Calu3 (cell line): ENCODE results near the gene SYNGR1. TPM values are rescaled to one million over a fixed set of nuclear protein-coding genes. Genes with fewer than 3 reads are reported as not detected.
"Not testable (repeated sequence)": the region's sequence is repeated elsewhere in the genome, so short reads cannot be mapped to it uniquely, and the experiment has no call there.

Source experiments
- BruUV-seq: library from RNA; stranded (reverse); fragments of 400-500 nt; replicated peaks from 2 replicates; lab custom pipeline; 2021; lab: Mats Ljungman, UMichigan
- CTCF ChIA-PET: fragments of 300-600 bp; sonication (Branson Sonifier 250); formaldehyde crosslinking; loops from one replicate; lab custom pipeline; 2022; ENCODE audit warnings: antibody characterized with exemption; lab: Charles Lee
- DNase-seq: peaks from one replicate; pipeline ENCODE4 v3.0.0; 2022
- H3K27ac Mint-ChIP-seq: one replicate; pipeline ENCODE4 v1.8.0; 2022; ENCODE audit warnings: mixed read lengths; ENCODE audit not compliant: unreplicated experiment
- H3K27me3 Mint-ChIP-seq: one replicate; pipeline ENCODE4 v1.8.0; 2022; ENCODE audit warnings: mixed read lengths; ENCODE audit not compliant: unreplicated experiment
- H3K36me3 Mint-ChIP-seq: one replicate; pipeline ENCODE4 v1.8.0; 2022; ENCODE audit warnings: mild to moderate bottlenecking, moderate library complexity, mixed read lengths; ENCODE audit not compliant: insufficient read depth, unreplicated experiment
- H3K4me1 Mint-ChIP-seq: one replicate; pipeline ENCODE4 v1.8.0; 2022; ENCODE audit warnings: mild to moderate bottlenecking, low read depth, mixed read lengths; ENCODE audit not compliant: unreplicated experiment
- H3K4me3 Mint-ChIP-seq: one replicate; pipeline ENCODE4 v1.8.0; 2022; ENCODE audit warnings: mild to moderate bottlenecking, low read depth, moderate library complexity, mixed read lengths; ENCODE audit not compliant: unreplicated experiment
- H3K9me3 Mint-ChIP-seq: one replicate; pipeline ENCODE4 v1.8.0; 2022; ENCODE audit warnings: low read depth, mixed read lengths; ENCODE audit not compliant: unreplicated experiment
- CTCF ChIP-seq: fragments of 200-600 bp; IDR thresholded peaks from one replicate; pipeline ENCODE4 v1.8.0; 2022; ENCODE audit warnings: antibody characterized with exemption; ENCODE audit not compliant: unreplicated experiment
- intact Hi-C: fragments of 100-400 bp; cut with micrococcal nuclease; formaldehyde crosslinking; loops from one replicate; pipeline ENCODE4 v1.10.0; 2022; ENCODE audit not compliant: unreplicated experiment
- total RNA-seq: library from RNA; stranded (reverse); gene quantifications from 2 replicates; pipeline ENCODE4 v1.2.3, GENCODE V29; 2022

The SYNGR1 gene
- total RNA-seq, 1 experiment from 2014 or later, result 12.3 TPM

DNA sequence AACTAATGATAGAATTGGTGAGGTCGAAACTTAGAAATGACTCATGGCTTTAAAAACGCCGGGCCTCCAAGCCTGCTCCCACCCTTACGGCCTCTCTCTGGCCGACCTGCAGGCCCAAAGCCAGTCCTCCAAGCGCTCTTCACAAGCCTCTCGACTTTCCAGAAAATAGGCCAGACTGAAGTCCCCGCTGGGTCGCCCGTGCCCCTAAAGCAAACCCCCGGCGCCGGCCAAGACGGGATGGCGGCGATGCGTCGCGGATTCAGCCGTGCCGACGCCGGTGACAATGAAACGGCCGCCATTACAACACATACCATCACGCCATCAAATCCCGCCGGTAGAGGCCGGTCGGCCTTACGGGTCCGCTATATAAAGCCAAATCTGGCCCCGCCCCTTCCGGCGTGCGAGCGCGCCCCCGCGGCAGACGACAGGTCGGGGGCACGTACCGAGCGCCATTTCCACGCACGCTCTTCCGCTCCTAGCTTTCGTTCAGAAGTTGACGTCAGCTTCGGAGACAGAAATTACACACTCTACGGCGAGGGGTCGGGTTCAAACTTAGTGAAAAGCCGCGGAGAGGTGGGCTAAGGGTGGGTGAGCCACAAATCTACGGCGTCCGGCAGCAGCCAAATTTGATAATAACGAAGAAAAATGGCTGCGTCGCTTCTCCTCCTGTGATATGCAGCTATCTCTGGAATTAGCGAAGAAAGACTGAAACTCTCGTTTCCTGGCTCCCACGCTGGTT lies 30.3 kb upstream of the SYNGR1 start, which contains the start of gene RPL3:
RPL3 (minus strand) TSS at position 340 of the 739 bp plus-strand sequence; CDS start at position 314, 26 bp downstream.
- peaks cover 70% of the 10 kb centered on the region for H3K36me3 Mint-ChIP-seq
- peak within 1 kb of the TSS; percentile 95 for H3K4me3 Mint-ChIP-seq
- peaks cover 12% of the 10 kb centered on the region for H3K27me3 Mint-ChIP-seq
- no TSS peak for BruUV-seq
- intact Hi-C loops, result loop anchor here (5.0 to 10.0 kb wide), 2 partner anchors 205 to 312 kb away; partner anchors contain the start of gene ATF4
- no peak for TF ChIP-seq CTCF
- H3K27ac Mint-ChIP-seq, result peak within 1 kb of the TSS; percentile 100
- H3K4me1 Mint-ChIP-seq, result peaks cover 41% of the 10 kb centered on the region
- H3K9me3 Mint-ChIP-seq, result no peaks in the 10 kb centered on the region
- DNase-seq, result peak; percentile 97
- CTCF ChIA-PET, result interaction anchor here (0.5 to 4.3 kb wide), 15 partner anchors 9 to 1011 kb away, joined by 3 to 15 read pairs (median 3); no protein-coding TSS in a partner anchor

- H3K4me3 Mint-ChIP-seq, result peak overlapping the region; percentile 95
- H3K9me3 Mint-ChIP-seq, BruUV-seq, DNase-seq, intact Hi-C loops: not testable (repeated sequence)
- H3K4me1 Mint-ChIP-seq, result peaks cover 31% of the 10 kb centered on the region
- H3K27ac Mint-ChIP-seq, result peak overlapping the region; percentile 100
- CTCF ChIA-PET, result interaction anchor here (1.2 to 2.4 kb wide), 3 partner anchors 12 to 28 kb away, joined by 3 to 11 read pairs (median 8); no protein-coding TSS in a partner anchor
- peaks cover 58% of the 10 kb centered on the region for H3K36me3 Mint-ChIP-seq
- peaks cover 12% of the 10 kb centered on the region for H3K27me3 Mint-ChIP-seq
Observed at GRCh38 chr22:39320616-39321029, 29.2 kb upstream of the SYNGR1 start.

DNA sequence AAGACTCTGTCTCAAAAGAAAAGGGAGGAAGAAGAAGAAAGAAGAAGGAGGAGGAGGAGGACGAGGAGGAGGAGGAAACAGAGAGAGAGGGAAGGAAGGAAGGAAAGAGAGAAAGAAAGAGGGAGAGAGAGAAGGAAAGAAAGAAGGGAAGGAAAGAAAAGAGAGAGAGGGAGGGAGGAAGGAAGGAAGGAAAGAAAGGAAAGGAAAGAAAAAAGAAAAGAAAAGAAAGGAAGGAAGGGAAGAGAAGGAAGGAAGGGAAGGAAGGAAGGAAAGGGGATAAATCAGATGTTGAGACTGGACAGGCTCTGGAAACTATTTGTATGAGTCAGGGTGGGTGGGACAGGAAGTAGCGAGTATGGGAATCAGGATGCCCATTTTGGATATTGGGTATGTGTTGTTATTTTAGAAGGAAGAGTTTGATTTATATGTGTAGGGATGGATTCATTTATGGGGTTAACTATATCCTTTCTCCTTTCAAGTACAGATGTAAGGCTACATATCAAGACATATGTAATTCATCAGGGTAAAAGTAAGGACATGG lies 24.3 kb upstream of the SYNGR1 start:
- no peak for TF ChIP-seq CTCF
- Mint-ChIP-seq H3K9me3 (no peaks in the 10 kb centered on the region), H3K4me1 (peaks cover 7% of the 10 kb centered on the region), H3K36me3 (peaks cover 10% of the 10 kb centered on the region), H3K4me3 (no peak overlapping the region), H3K27me3 (no peaks in the 10 kb centered on the region), H3K27ac (no peak overlapping the region)
- no peak for DNase-seq
- CTCF ChIA-PET, result no interaction called here
- intact Hi-C loops, result no loop called here
- no TSS peak for BruUV-seq

DNA sequence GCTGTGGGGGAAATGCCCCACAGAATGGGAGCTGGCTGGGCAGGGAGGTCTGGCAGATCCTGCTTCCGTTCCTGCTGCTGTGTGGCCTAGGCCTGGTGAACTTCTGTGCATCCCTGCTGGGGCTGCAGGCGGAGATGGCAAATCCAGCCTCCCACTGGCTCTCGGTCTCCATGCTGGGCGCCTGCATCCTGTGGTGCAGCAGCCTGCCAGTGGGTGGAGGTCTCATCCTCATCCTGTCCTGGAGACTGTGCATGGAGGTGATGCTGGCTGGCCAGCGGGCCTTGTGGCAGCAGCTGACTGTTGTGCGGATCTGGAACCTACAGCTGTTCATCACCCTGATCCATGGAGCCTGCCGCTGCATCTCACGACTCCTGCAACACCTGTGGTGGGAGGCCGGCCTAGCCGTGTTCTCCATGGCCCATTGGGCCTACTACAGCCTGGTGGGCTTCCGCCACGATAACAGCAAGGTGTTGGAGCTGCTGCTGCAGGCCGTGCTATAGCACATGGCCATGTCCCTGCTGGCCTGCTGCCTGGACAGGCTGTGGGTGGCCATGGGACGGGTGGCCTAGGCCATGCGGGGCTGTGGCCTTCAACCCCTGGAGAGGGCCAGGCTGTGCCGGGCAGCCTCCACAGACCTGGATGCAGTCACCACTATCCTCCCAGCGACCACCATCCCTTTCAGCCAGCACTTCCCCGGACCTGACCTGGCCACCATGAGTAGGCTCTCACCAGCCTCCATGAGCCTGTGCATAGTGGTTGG lies 21.6 kb upstream of the SYNGR1 start:
- peaks cover 5% of the 10 kb centered on the region for H3K36me3 Mint-ChIP-seq
- CTCF ChIA-PET, result no interaction called here
- H3K4me3 Mint-ChIP-seq, result no peak overlapping the region
- TF ChIP-seq CTCF, result no peak
- no peaks in the 10 kb centered on the region for H3K9me3 Mint-ChIP-seq
- BruUV-seq, result no TSS peak
- no peak overlapping the region for H3K27ac Mint-ChIP-seq
- no peak for DNase-seq
- H3K27me3 Mint-ChIP-seq, result no peaks in the 10 kb centered on the region
- intact Hi-C loops, result no loop called here
- H3K4me1 Mint-ChIP-seq, result peaks cover 18% of the 10 kb centered on the region

- H3K36me3 Mint-ChIP-seq, BruUV-seq, H3K9me3 Mint-ChIP-seq, DNase-seq, H3K4me3 Mint-ChIP-seq, H3K27ac Mint-ChIP-seq, H3K27me3 Mint-ChIP-seq, intact Hi-C loops: not testable (repeated sequence)
- peaks cover 26% of the 10 kb centered on the region for H3K4me1 Mint-ChIP-seq
- CTCF ChIA-PET, result interaction anchor here (1.3 kb wide), 1 partner anchor 13 kb away, joined by 4 read pairs; no protein-coding TSS in a partner anchor
Observed at GRCh38 chr22:39330553-39330952, 19.2 kb upstream of the SYNGR1 start.
